Activated CD8-positive, alpha-beta T cell treated with anti-CD3 and anti-CD28 coated beads for 36 hours (primary cell): ENCODE results near the gene COPB1. TPM values are rescaled to one million over a fixed set of nuclear protein-coding genes. Genes with fewer than 3 reads are reported as not detected.
"Not testable (repeated sequence)": the region's sequence is repeated elsewhere in the genome, so short reads cannot be mapped to it uniquely, and the experiment has no call there.

ENCODE experiments used
- ATAC-seq: fragments of 200-7000 bp; cut with Tn5 transposase; one replicate; pipeline ENCODE4 v1.10.0; 2021; ENCODE audit warnings: mild to moderate bottlenecking, moderate library complexity
- CTCF ChIA-PET: fragments of 350-600 bp; sonication (Branson Sonifier 250); formaldehyde crosslinking; loops from one replicate; lab custom pipeline; 2021; ENCODE audit warnings: antibody characterized with exemption; lab: Charles Lee
- POLR2A ChIA-PET: fragments of 350-600 bp; sonication (Branson Sonifier 250); formaldehyde crosslinking; loops from one replicate; lab custom pipeline; 2021; ENCODE audit warnings: antibody characterized with exemption; lab: Charles Lee
- DNase-seq: peaks from one replicate; pipeline ENCODE4 v3.0.0-alpha.2; 2020
- H3K27ac Mint-ChIP-seq: one replicate; pipeline ENCODE4 v1.8.0; 2021; ENCODE audit warnings: mild to moderate bottlenecking, mixed read lengths
- H3K27me3 Mint-ChIP-seq: one replicate; pipeline ENCODE4 v1.8.0; 2021; ENCODE audit warnings: mixed read lengths
- H3K36me3 Mint-ChIP-seq: one replicate; pipeline ENCODE4 v1.8.0; 2021; ENCODE audit warnings: low read depth, mixed read lengths
- H3K4me1 Mint-ChIP-seq: one replicate; pipeline ENCODE4 v1.8.0; 2021; ENCODE audit warnings: low read depth, mixed read lengths
- H3K4me3 Mint-ChIP-seq: one replicate; pipeline ENCODE4 v1.8.0; 2021; ENCODE audit warnings: mild to moderate bottlenecking, moderate library complexity, mixed read lengths
- H3K9me3 Mint-ChIP-seq: one replicate; pipeline ENCODE4 v1.8.0; 2021; ENCODE audit warnings: mixed read lengths
- CTCF ChIP-seq: fragments of 200-600 bp; IDR thresholded peaks from one replicate; pipeline ENCODE4 v1.8.0; 2022; ENCODE audit warnings: antibody characterized with exemption, mild to moderate bottlenecking
- intact Hi-C: fragments of 100-400 bp; cut with micrococcal nuclease; formaldehyde crosslinking; loops from one replicate; pipeline ENCODE4 v1.10.0; 2022
- total RNA-seq, 2 experiments: library from RNA; stranded (reverse); gene quantifications; one replicate each; pipeline ENCODE4 v1.2.3, GENCODE V29; 2021

Gene COPB1
- total RNA-seq, 2 experiments from 2014 or later, result 90.9 to 93.5 TPM

GRCh38 chr11:14538926-14539554, 39.4 kb upstream of the COPB1 start:
- TF ChIP-seq CTCF, result no peak
- ATAC-seq (no peak), DNase-seq (no peak)
- Mint-ChIP-seq H3K4me1 (peaks cover 49% of the 10 kb centered on the region), H3K9me3 (no peaks in the 10 kb centered on the region), H3K36me3 (peaks cover 10% of the 10 kb centered on the region), H3K4me3 (no peak overlapping the region), H3K27ac (no peak overlapping the region), H3K27me3 (no peaks in the 10 kb centered on the region)
- CTCF ChIA-PET, result interaction anchor here (0.8 to 2.3 kb wide), 4 partner anchors 227 to 369 kb away, joined by 4 to 9 read pairs (median 5); no protein-coding TSS in a partner anchor
- intact Hi-C loops, result loop anchor here (5.0 to 10.0 kb wide), 2 partner anchors 103 to 226 kb away; partner anchors contain the start of gene PDE3B
- POLR2A ChIA-PET, result interaction anchor here (0.6 to 2.4 kb wide), 3 partner anchors 26 to 353 kb away, joined by 3 to 9 read pairs (median 4); partner anchors contain the start of genes CYP2R1 and PDE3B

GRCh38 chr11:14538271-14538925, 38.8 kb upstream of the COPB1 start:
- ChIA-PET POLR2A (interaction anchor here (1.4 to 2.4 kb wide), 2 partner anchors 106 to 353 kb away, joined by 4 to 9 read pairs; partner anchors contain the start of genes CYP2R1 and PDE3B), CTCF (interaction anchor here (0.8 to 2.3 kb wide), 6 partner anchors 205 to 370 kb away, joined by 3 to 9 read pairs (median 4); no protein-coding TSS in a partner anchor)
- Mint-ChIP-seq H3K27me3 (no peaks in the 10 kb centered on the region), H3K27ac (peak overlapping the region; percentile 63), H3K36me3 (peaks cover 10% of the 10 kb centered on the region), H3K4me1 (peaks cover 47% of the 10 kb centered on the region), H3K4me3 (no peak overlapping the region), H3K9me3 (no peaks in the 10 kb centered on the region)
- DNase-seq (no peak), ATAC-seq (no peak)
- no peak for TF ChIP-seq CTCF
- intact Hi-C loops, result loop anchor here (5.0 to 10.0 kb wide), 2 partner anchors 104 to 226 kb away; partner anchors contain the start of gene PDE3B

GRCh38 chr11:14537134-14537599, 37.6 kb upstream of the COPB1 start:
- H3K4me3 Mint-ChIP-seq, result peak overlapping the region; percentile 64

GRCh38 chr11:14535166-14535565, 35.6 kb upstream of the COPB1 start:
- H3K9me3 Mint-ChIP-seq, H3K4me3 Mint-ChIP-seq, ATAC-seq, H3K27me3 Mint-ChIP-seq, DNase-seq, H3K27ac Mint-ChIP-seq: not testable (repeated sequence)
- peaks cover 20% of the 10 kb centered on the region for H3K36me3 Mint-ChIP-seq
- intact Hi-C loops, result loop anchor here (5.0 to 10.0 kb wide), 2 partner anchors 107 to 230 kb away; partner anchors contain the start of gene PDE3B
- H3K4me1 Mint-ChIP-seq, result peaks cover 29% of the 10 kb centered on the region
- POLR2A ChIA-PET, result interaction anchor here (0.6 to 4.4 kb wide), 3 partner anchors 15 to 105 kb away, joined by 3 to 15 read pairs (median 3); partner anchors contain the start of gene PSMA1
- CTCF ChIA-PET, result interaction anchor here (0.6 to 1.3 kb wide), 2 partner anchors 103 to 373 kb away, joined by 3 read pairs; no protein-coding TSS in a partner anchor

More at GRCh38 chr11:14537134-14537599, 37.6 kb upstream of the COPB1 start:
- ChIA-PET CTCF (interaction anchor here (0.7 to 2.3 kb wide), 9 partner anchors 41 to 371 kb away, joined by 3 to 9 read pairs (median 5); no protein-coding TSS in a partner anchor), POLR2A (interaction anchor here (1.1 kb wide), 1 partner anchor 16 kb away, joined by 4 read pairs; no protein-coding TSS in a partner anchor)
- no peaks in the 10 kb centered on the region for H3K9me3 Mint-ChIP-seq
- TF ChIP-seq CTCF, result peak; percentile 90
- peaks cover 44% of the 10 kb centered on the region for H3K4me1 Mint-ChIP-seq
- no peaks in the 10 kb centered on the region for H3K27me3 Mint-ChIP-seq
- ATAC-seq, result peak; percentile 83
- H3K27ac Mint-ChIP-seq, result peak overlapping the region; percentile 92
- DNase-seq, result peak; percentile 70
- peaks cover 12% of the 10 kb centered on the region for H3K36me3 Mint-ChIP-seq
- intact Hi-C loops, result loop anchor here (2.0 to 10.0 kb wide), 3 partner anchors 105 to 370 kb away; partner anchors contain the start of gene PDE3B

- ChIA-PET POLR2A (interaction anchor here (1.7 kb wide), 1 partner anchor 9 kb away, joined by 12 read pairs; the partner anchor contains the start of gene PSMA1), CTCF (interaction anchor here (1.2 kb wide), 1 partner anchor 378 kb away, joined by 3 read pairs; no protein-coding TSS in a partner anchor)
- DNase-seq (no peak), ATAC-seq (no peak)
- no peaks in the 10 kb centered on the region for H3K27me3 Mint-ChIP-seq
- H3K4me3 Mint-ChIP-seq, result no peak overlapping the region
- intact Hi-C loops, result loop anchor here (10.0 kb wide), 1 partner anchor 235 kb away; no protein-coding TSS in a partner anchor
- no peaks in the 10 kb centered on the region for H3K4me1 Mint-ChIP-seq
- peaks cover 13% of the 10 kb centered on the region for H3K36me3 Mint-ChIP-seq
- no peak overlapping the region for H3K27ac Mint-ChIP-seq
- H3K9me3 Mint-ChIP-seq, result no peaks in the 10 kb centered on the region
- no peak for TF ChIP-seq CTCF
These were observed 30.3 kb upstream of the COPB1 start for GRCh38 chr11:14529951-14530350.
